K562 (cell line): ENCODE results near the gene TULP4. TPM values are rescaled to one million over a fixed set of nuclear protein-coding genes. Genes with fewer than 3 reads are reported as not detected.

Source experiments
- ATF7 ChIP-seq: fragments of 450-650 bp; IDR thresholded peaks from 2 replicates; pipeline ENCODE4 v1.7.1; 2014; ENCODE audit warnings: mild to moderate bottlenecking, moderate library complexity
- CSDE1 ChIP-seq, 2 experiments: fragments of 450-650 bp; IDR thresholded peaks; 2 replicates each; pipeline ENCODE4 v1.6.1; 2016; ENCODE audit warnings: mild to moderate bottlenecking in 1 of 2
- ETV1 ChIP-seq: fragments of 450-650 bp; conservative IDR thresholded peaks from 2 replicates; pipeline ENCODE4 v1.6.1; 2016; ENCODE audit warnings: missing genetic modification characterization, control low read depth, low read depth, missing compliant biosample characterization
- FIP1L1 ChIP-seq: fragments of 200-400 bp; formaldehyde crosslinking; IDR thresholded peaks from 2 replicates; pipeline ENCODE4 v1.6.1; 2018; ENCODE audit warnings: mild to moderate bottlenecking, low read depth, low read length; ENCODE audit not compliant: poor library complexity, severe bottlenecking
- MCM7 ChIP-seq, 2 experiments: fragments of 450-650 bp; IDR thresholded peaks; 2 replicates each; pipeline ENCODE4 v1.6.1; 2016 to 2018
- NR2F6 ChIP-seq: fragments of 450-650 bp; formaldehyde crosslinking; IDR thresholded peaks from 2 replicates; pipeline ENCODE4 v1.4.0; 2020; ENCODE audit warnings: mild to moderate bottlenecking
- PHTF2 ChIP-seq: fragments of 250-450 bp; sonication (Bioruptor Pico); IDR thresholded peaks from 2 replicates; pipeline ENCODE4 v1.5.0; 2021; ENCODE audit warnings: mild to moderate bottlenecking
- STAT6 ChIP-seq: sonication (generic); formaldehyde crosslinking; IDR thresholded peaks from 2 replicates; pipeline ENCODE4 v1.8.1; 2023; ENCODE audit warnings: mild to moderate bottlenecking, missing genetic modification reagents
- TFAM ChIP-seq: fragments of 250-450 bp; sonication (Bioruptor Pico); conservative IDR thresholded peaks from 2 replicates; pipeline ENCODE4 v1.5.0; 2021; ENCODE audit warnings: mild to moderate bottlenecking, moderate library complexity
- THAP7 ChIP-seq: fragments of 250-450 bp; sonication (Bioruptor Pico); IDR thresholded peaks from 2 replicates; pipeline ENCODE4 v1.5.0; 2021
- ZBTB7A ChIP-seq: IDR thresholded peaks from 2 replicates; pipeline ENCODE4 v1.6.1; 2011; ENCODE audit warnings: low read depth, mild to moderate bottlenecking, low read length, moderate library complexity, borderline replicate concordance; ENCODE audit not compliant: control insufficient read depth
- ZBTB8A ChIP-seq: fragments of 450-650 bp; IDR thresholded peaks from 2 replicates; pipeline ENCODE4 v1.6.1; 2018; ENCODE audit warnings: mild to moderate bottlenecking, moderate library complexity; ENCODE audit not compliant: partially characterized antibody
- ZNF282 ChIP-seq: sonication (generic); formaldehyde crosslinking; IDR thresholded peaks from 2 replicates; pipeline ENCODE4 v1.8.1; 2023; ENCODE audit warnings: missing genetic modification reagents
- ZNF354B ChIP-seq: fragments of 250-450 bp; sonication (Bioruptor Pico); IDR thresholded peaks from 2 replicates; pipeline ENCODE4 v1.4.0; 2020
- ZNF589 ChIP-seq: fragments of 200-800 bp; sonication (Bioruptor generic); IDR thresholded peaks from 2 replicates; pipeline ENCODE4 v1.6.1; 2016; ENCODE audit warnings: low read depth, missing genetic modification characterization, missing compliant biosample characterization
- ZNF609 ChIP-seq: sonication (generic); formaldehyde crosslinking; IDR thresholded peaks from 2 replicates; pipeline ENCODE4 v1.8.1; 2023; ENCODE audit warnings: missing genetic modification reagents, mild to moderate bottlenecking, borderline replicate concordance
- ZNF639 ChIP-seq, 2 experiments: fragments of 200-800 bp in 1 of 2; sonication (Bioruptor generic) in 1 of 2; sonication (generic) in 1 of 2; formaldehyde crosslinking in 1 of 2; IDR thresholded peaks in 1 of 2; conservative IDR thresholded peaks in 1 of 2; 2 replicates each; pipeline versions ENCODE4 v1.5.0 to v1.6.1; 2016 to 2020; ENCODE audit warnings: missing compliant biosample characterization in 1 of 2, missing genetic modification characterization in 1 of 2, missing genetic modification reagents in 1 of 2
- ZNF699 ChIP-seq: fragments of 250-450 bp; sonication (Bioruptor Pico); IDR thresholded peaks from 2 replicates; pipeline ENCODE4 v1.8.0; 2021; ENCODE audit warnings: mild to moderate bottlenecking, moderate library complexity; ENCODE audit not compliant: insufficient replicate concordance
- polyA plus RNA-seq, 8 experiments: library from polyadenylated mRNA; depleted of rRNA in 4 of 8; stranded (reverse) in 5 of 8; unstranded in 3 of 8; fragments of >200 nt; fragmentation: Nextera tagmentation in 2 of 8; fragmentation: Illumina TruSeq in 1 of 8; extraction: Ambion mirVana in 2 of 8; extraction: Trizol in 1 of 8; gene quantifications; 2 replicates each; pipeline versions ENCODE4 v1.2.1 to v1.2.3, GENCODE V29; 2011 to 2014; ENCODE audit warnings: inconsistent platforms in 1 of 8, missing spikeins in 1 of 8
- total RNA-seq, 7 experiments: library from RNA; depleted of rRNA in 6 of 7; stranded (reverse); fragments of >200 nt in 6 of 7; fragmentation: Illumina TruSeq in 2 of 7; extraction: Trizol in 2 of 7; gene quantifications; 2 replicates each; pipeline versions ENCODE4 v1.2.1 to v1.2.3, GENCODE V29; 2011 to 2021; ENCODE audit warnings: low replicate concordance in 1 of 7

The TULP4 gene
- total and polyA plus RNA-seq, 9 of the 15 experiments (the other 6 are each of a cell fraction or from before 2014, with no cell fraction given) = 1.2 to 50.4 (median 11.0) TPM

DNA sequence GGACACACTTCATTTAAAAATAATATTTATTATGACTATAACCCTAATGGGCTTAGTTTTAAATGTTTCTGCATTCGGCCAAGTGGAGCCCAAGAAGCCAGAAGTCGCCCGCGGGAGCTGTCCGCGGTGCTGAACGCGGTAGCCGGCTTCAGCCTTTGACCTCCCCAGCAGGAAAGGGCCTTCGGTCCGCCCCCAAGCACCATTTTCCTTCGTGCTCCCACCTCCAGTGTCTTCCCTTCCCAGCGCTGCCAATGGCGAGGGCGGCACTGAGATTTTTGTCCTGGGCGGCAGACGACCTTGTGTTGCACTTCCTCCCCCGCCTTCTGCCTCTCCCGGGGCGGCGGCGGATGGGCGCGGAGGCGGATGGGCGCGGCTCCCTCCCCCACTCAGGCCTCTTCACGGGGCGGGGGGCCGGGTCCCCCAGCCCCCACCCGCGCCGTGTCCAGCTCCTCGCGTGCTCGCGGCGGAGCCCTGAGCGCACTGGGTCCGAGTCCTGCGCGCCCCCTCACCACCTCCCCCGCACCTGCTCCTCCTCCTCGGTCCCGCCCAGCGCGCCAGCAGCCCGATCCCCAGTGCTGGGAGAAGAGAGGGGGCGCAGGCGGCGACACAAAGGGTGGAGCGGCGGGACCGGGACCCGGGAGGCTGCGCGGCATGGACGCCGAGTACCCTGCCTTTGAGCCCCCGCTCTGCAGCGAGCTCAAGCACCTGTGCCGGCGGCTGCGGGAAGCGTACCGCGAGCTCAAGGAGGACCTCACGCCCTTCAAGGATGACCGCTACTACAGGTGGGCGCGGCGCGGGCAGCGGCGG is 224.0 kb downstream of the TULP4 start (continued):
- peak; percentile 69; the same call in 1 of the 2 replicates for TF ChIP-seq ZNF589 (CRISPR knock-in tag)
- TF ChIP-seq ZNF282 (CRISPR knock-in tag) = no peak
- no peak for TF ChIP-seq THAP7 (CRISPR knock-in tag)
- TF ChIP-seq ZBTB7A = peak; percentile 77
- TF ChIP-seq ETV1 = peak; percentile 32; the same call in 1 of the 2 replicates
- no peak for TF ChIP-seq ZBTB8A
- no peak for TF ChIP-seq TFAM (CRISPR knock-in tag)
- TF ChIP-seq ZNF699 = no peak
- TF ChIP-seq ZNF639 (CRISPR knock-in tag; conservative IDR thresholded peaks at IDR 0.05 in 1 of 2, IDR thresholded peaks at IDR 0.05 in 1 of 2) = no peak; a peak in 1 of 4 replicates
- TF ChIP-seq NR2F6 = no peak
- TF ChIP-seq ATF7 = no peak
- no peak for TF ChIP-seq ZNF609 (CRISPR knock-in tag)
- no peak for TF ChIP-seq MCM7 (IDR thresholded peaks at IDR 0.05)
- TF ChIP-seq ZNF354B = no peak
- TF ChIP-seq PHTF2 = no peak
- TF ChIP-seq CSDE1 (IDR thresholded peaks at IDR 0.05) = no peak
- peak; percentile 16 for TF ChIP-seq FIP1L1
- no peak for TF ChIP-seq STAT6 (CRISPR knock-in tag)
